Transverse colon (tissue), 4 donors: Measurements from ENCODE around the gene RXRB.

Experiments used
- CTCF ChIP-seq, 5 experiments: fragments of 200-600 bp in 3 of 5; fragments of 450-650 bp in 2 of 5; sonication (generic) in 3 of 5; IDR thresholded peaks; 1 replicate in 2 of 5; 2 replicates in 3 of 5; pipeline ENCODE4 v1.5.1; 2016 to 2017; ENCODE audit warnings: antibody characterized with exemption in 5 of 5, inconsistent platforms in 3 of 5, mild to moderate bottlenecking in 2 of 5, moderate library complexity in 1 of 5
- EP300 ChIP-seq: sonication (generic); formaldehyde crosslinking; IDR thresholded peaks from one replicate; pipeline ENCODE4 v1.6.1; 2017; ENCODE audit warnings: antibody characterized with exemption, low read depth
- POLR2A ChIP-seq: fragments of 450-650 bp; IDR thresholded peaks from one replicate; pipeline ENCODE4 v1.6.1; 2016; ENCODE audit warnings: antibody characterized with exemption, mild to moderate bottlenecking, moderate library complexity
- POLR2AphosphoS5 ChIP-seq, 3 donors: sonication (generic); formaldehyde crosslinking; IDR thresholded peaks; one replicate each; pipeline ENCODE4 v1.6.1; 2016; ENCODE audit warnings: antibody characterized with exemption in 3 of 3

- TF ChIP-seq CTCF (IDR thresholded peaks at IDR 0.05) (no peak), POLR2A (no peak), EP300 (no peak), POLR2AphosphoS5 (IDR thresholded peaks at IDR 0.05) (no peak)
Observed at GRCh38 chr6:33237741-33238140, 37.3 kb upstream of the RXRB start.
